GM18499 (cell line): ENCODE data around the gene CELSR2.
"Not testable (repeated sequence)": the region's sequence is repeated elsewhere in the genome, so short reads cannot be mapped to it uniquely, and the experiment has no call there.

Experiments
- ATAC-seq: cut with Tn5 transposase; IDR thresholded peaks from one replicate; pipeline ENCODE4 v1.9.1; 2021; ENCODE audit warnings: moderate number of reproducible peaks; ENCODE audit not compliant: insufficient read depth, unreplicated experiment

The CELSR2 gene

GRCh38 chr1:109273570-109274288, 24.4 kb downstream of the CELSR2 start:
- ATAC-seq: no peak

- no peak for ATAC-seq
These were observed 25.5 kb downstream of the CELSR2 start for GRCh38 chr1:109274533-109275476.

- no peak for ATAC-seq
These were observed 26.5 kb downstream of the CELSR2 start for GRCh38 chr1:109275706-109276345.

- no peak for ATAC-seq
These were observed 28.3 kb downstream of the CELSR2 start for GRCh38 chr1:109277434-109278204.

GRCh38 chr1:109279615-109280278, 30.4 kb downstream of the CELSR2 start:
- ATAC-seq: no peak

GRCh38 chr1:109280862-109281261, 31.5 kb downstream of the CELSR2 start:
- no peak for ATAC-seq

GRCh38 chr1:109281680-109282496, 32.5 kb downstream of the CELSR2 start:
- no peak for ATAC-seq

GRCh38 chr1:109282497-109282951, 33.2 kb downstream of the CELSR2 start:
- ATAC-seq: no peak

- peak; percentile 74 for ATAC-seq
These were observed 33.8 kb downstream of the CELSR2 start, which contains the start of gene PSRC1 for GRCh38 chr1:109282952-109283747. PSRC1 (minus strand) TSS chr1:109283145.

- ATAC-seq: no peak
These were observed 34.6 kb downstream of the CELSR2 start for GRCh38 chr1:109283748-109284600.

GRCh38 chr1:109286762-109287161, 37.4 kb downstream of the CELSR2 start:
- ATAC-seq: not testable (repeated sequence)

- ATAC-seq: no peak
These were observed 40.8 kb downstream of the CELSR2 start for GRCh38 chr1:109290137-109290536.

- ATAC-seq: no peak
These were observed 41.7 kb downstream of the CELSR2 start for GRCh38 chr1:109290998-109291397.

- no peak for ATAC-seq
These were observed 43.0 kb downstream of the CELSR2 start for GRCh38 chr1:109292364-109292763.

- ATAC-seq: no peak
These were observed 43.7 kb downstream of the CELSR2 start for GRCh38 chr1:109293026-109293425.

- no peak for ATAC-seq
These were observed 45.1 kb downstream of the CELSR2 start for GRCh38 chr1:109294481-109294880.
